ENCODE results near the gene MAGI1. TPM values are rescaled to one million over a fixed set of nuclear protein-coding genes. Genes with fewer than 3 reads are reported as not detected.

Gene MAGI1
- total RNA-seq, 1 experiment from 2014 or later, result 38.6 TPM

GRCh38 chr3:65961128-65961527 is 77.6 kb downstream of the MAGI1 start:
- Histone ChIP-seq H3K36me3 (ENCODE audit: control insufficient read depth in 1 of 2, insufficient read depth in 2 of 2, low read length in 2 of 2) (no peaks in the 10 kb centered on the region), H3K9me2 (ENCODE audit: insufficient read depth) (no peaks in the 10 kb centered on the region), H3K27me3 (ENCODE audit: insufficient read depth, low read length) (no peaks in the 10 kb centered on the region), H3K79me2 (ENCODE audit: insufficient read depth, low read length) (peaks cover 11% of the 10 kb centered on the region), H3K9ac (ENCODE audit: low read length) (no peak overlapping the region), H3K4me1 (ENCODE audit: control insufficient read depth in 1 of 2, insufficient read depth in 2 of 2, low read length in 2 of 2) (peaks cover 91 to 92% of the 10 kb centered on the region in 2 experiments), H3K27ac (ENCODE audit: low read depth, low read length) (0 out of 2 replicates have a peak overlapping the region, but pooled peaks have one; percentile 5), H3K4me2 (ENCODE audit: low read length) (peak overlapping the region; percentile 23; the same call in 1 of the 2 replicates), H2AFZ (ENCODE audit: low read depth, low read length, poor library complexity, severe bottlenecking) (no peak overlapping the region), H3K4me3 (replicated peaks in 1 of 2; ENCODE audit: low read depth in 1 of 2, low read length in 2 of 2) (no peak overlapping the region), H4K20me1 (ENCODE audit: insufficient read depth) (no peaks in the 10 kb centered on the region), H3K9me3 (ENCODE audit: control insufficient read depth in 1 of 2, insufficient read depth in 1 of 2, low read depth in 1 of 2, low read length in 2 of 2) (no peaks in the 10 kb centered on the region)
- ChIA-PET RAD21 (ENCODE audit: low non-redundant PET in 1 of 2, low total read pairs in 2 of 2, uncharacterized antibody in 2 of 2, unreplicated experiment in 2 of 2) (no interaction called here), CTCF (no interaction called here), POLR2A (no interaction called here)
- ATAC-seq, result no peak
- no peak for DNase-seq (ENCODE audit: low read depth, low spot score)
- BruUV-seq (replicated peaks), result no TSS peak
- TF ChIP-seq CBX3 (IDR thresholded peaks at IDR 0.05; ENCODE audit: low read depth) (no peak), ATF3 (IDR thresholded peaks at IDR 0.05) (no peak), ELF1 (IDR thresholded peaks at IDR 0.05; ENCODE audit: borderline replicate concordance, low read depth) (no peak), EGR1 (IDR thresholded peaks at IDR 0.05; ENCODE audit: low read depth) (no peak), YY1 (IDR thresholded peaks at IDR 0.05; ENCODE audit: extremely low read depth, insufficient replicate concordance, low read depth, low read length) (no peak), EZH2phosphoT487 (IDR thresholded peaks at IDR 0.05; ENCODE audit: borderline replicate concordance) (no peak), MAX (IDR thresholded peaks at IDR 0.05) (no peak), TCF7L2 (IDR thresholded peaks at IDR 0.05; ENCODE audit: borderline replicate concordance, extremely low read depth, insufficient read depth, insufficient read length) (no peak), SRF (IDR thresholded peaks at IDR 0.05; ENCODE audit: low read depth) (no peak), ZBTB33 (IDR thresholded peaks at IDR 0.05; ENCODE audit: extremely low read depth, insufficient replicate concordance, low read length) (no peak), SIN3A (IDR thresholded peaks at IDR 0.05; ENCODE audit: low read depth) (no peak), CTCF (IDR thresholded peaks at IDR 0.05 in 2 of 3, conservative IDR thresholded peaks at IDR 0.05 in 1 of 3; ENCODE audit: borderline replicate concordance in 1 of 3, insufficient read depth in 1 of 3, low read depth in 2 of 3, low read length in 2 of 3) (no peak), ZNF274 (IDR thresholded peaks at IDR 0.05; ENCODE audit: low read depth, low read length) (no peak), CEBPB (IDR thresholded peaks at IDR 0.05; ENCODE audit: low read depth) (no peak), ZFX (IDR thresholded peaks at IDR 0.05) (no peak), SP1 (IDR thresholded peaks at IDR 0.05; ENCODE audit: low read depth) (no peak)
- intact Hi-C loops (cut with micrococcal nuclease), result no loop called here
